LNCaP clone FGC (cell line): Measurements from ENCODE around the gene TES.

Source experiments
- DNase-seq: peaks from one replicate; pipeline ENCODE4 v3.0.0-alpha.2; 2011; ENCODE audit warnings: low read depth
- H3K4me3 ChIP-seq: 2 replicates; pipeline ENCODE4 v1.5.1; 2011; ENCODE audit warnings: mild to moderate bottlenecking, low read depth, low read length, control low read depth
- TF ChIP-seq, protein P1 (sequence below): IDR thresholded peaks from 2 replicates; pipeline ENCODE4 v1.5.1; 2012; ENCODE audit warnings: mild to moderate bottlenecking; ENCODE audit not compliant: control insufficient read depth, insufficient read depth; ENCODE audit errors: extremely low read depth

Gene TES

GRCh38 chr7:116280803-116281202, 70.5 kb downstream of the TES start:
- TF ChIP-seq, protein P1, sequence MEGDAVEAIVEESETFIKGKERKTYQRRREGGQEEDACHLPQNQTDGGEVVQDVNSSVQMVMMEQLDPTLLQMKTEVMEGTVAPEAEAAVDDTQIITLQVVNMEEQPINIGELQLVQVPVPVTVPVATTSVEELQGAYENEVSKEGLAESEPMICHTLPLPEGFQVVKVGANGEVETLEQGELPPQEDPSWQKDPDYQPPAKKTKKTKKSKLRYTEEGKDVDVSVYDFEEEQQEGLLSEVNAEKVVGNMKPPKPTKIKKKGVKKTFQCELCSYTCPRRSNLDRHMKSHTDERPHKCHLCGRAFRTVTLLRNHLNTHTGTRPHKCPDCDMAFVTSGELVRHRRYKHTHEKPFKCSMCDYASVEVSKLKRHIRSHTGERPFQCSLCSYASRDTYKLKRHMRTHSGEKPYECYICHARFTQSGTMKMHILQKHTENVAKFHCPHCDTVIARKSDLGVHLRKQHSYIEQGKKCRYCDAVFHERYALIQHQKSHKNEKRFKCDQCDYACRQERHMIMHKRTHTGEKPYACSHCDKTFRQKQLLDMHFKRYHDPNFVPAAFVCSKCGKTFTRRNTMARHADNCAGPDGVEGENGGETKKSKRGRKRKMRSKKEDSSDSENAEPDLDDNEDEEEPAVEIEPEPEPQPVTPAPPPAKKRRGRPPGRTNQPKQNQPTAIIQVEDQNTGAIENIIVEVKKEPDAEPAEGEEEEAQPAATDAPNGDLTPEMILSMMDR: no peak
- H3K4me3 ChIP-seq: no peak overlapping the region
- no peak for DNase-seq

GRCh38 chr7:116283595-116284204, 73.4 kb downstream of the TES start:
- no peak overlapping the region for H3K4me3 ChIP-seq
- TF ChIP-seq, protein P1: no peak
- no peak for DNase-seq

DNA sequence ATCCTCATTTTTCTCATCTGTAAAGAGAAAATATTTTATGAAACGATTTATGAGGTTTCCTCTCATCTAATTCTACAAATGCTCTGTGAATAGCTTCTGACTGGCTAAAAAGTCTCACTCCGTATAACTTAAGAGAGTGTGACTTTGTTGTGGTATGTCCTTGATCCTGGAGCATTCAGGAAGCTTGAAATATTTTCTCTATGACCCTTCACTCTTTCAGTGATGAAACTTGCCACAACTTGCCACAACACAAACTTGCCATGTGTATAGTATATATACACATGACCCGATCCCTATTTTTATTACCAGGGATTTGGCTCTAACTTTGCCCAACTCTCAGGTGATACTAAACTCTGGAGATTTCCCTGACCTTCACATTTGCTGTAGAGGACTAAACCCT, 74.1 kb downstream of the TES start:
- no peak overlapping the region for H3K4me3 ChIP-seq
- TF ChIP-seq, protein P1: no peak
- no peak for DNase-seq

GRCh38 chr7:116285252-116285651, 74.9 kb downstream of the TES start:
- DNase-seq: no peak
- H3K4me3 ChIP-seq: no peak overlapping the region
- TF ChIP-seq, protein P1: no peak

GRCh38 chr7:116290740-116291139, 80.4 kb downstream of the TES start:
- DNase-seq: no peak
- no peak overlapping the region for H3K4me3 ChIP-seq
- TF ChIP-seq, protein P1: no peak

- H3K4me3 ChIP-seq: no peak overlapping the region
- TF ChIP-seq, protein P1: no peak
- no peak for DNase-seq
Observed at GRCh38 chr7:116291937-116292336, 81.6 kb downstream of the TES start.

GRCh38 chr7:116292381-116292780, 82.0 kb downstream of the TES start:
- TF ChIP-seq, protein P1: no peak
- no peak overlapping the region for H3K4me3 ChIP-seq
- DNase-seq: no peak
